22Rv1 (cell line): Measurements from ENCODE around the gene RDM1.

ENCODE experiments used
- H3K27ac ChIP-seq: fragments of 450-650 bp; 2 replicates; pipeline ENCODE4 v1.5.1; 2017
- CTCF ChIP-seq: fragments of 450-650 bp; IDR thresholded peaks from 2 replicates; pipeline ENCODE4 v1.5.1; 2017; ENCODE audit warnings: mild to moderate bottlenecking
- ZFX ChIP-seq: fragments of 450-650 bp; IDR thresholded peaks from 2 replicates; pipeline ENCODE4 v1.6.1; 2017; ENCODE audit warnings: antibody characterized with exemption, borderline replicate concordance

RDM1 gene

GRCh38 chr17:35930211-35931065, at the start of gene RDM1:
RDM1 (minus strand) TSS chr17:35930773; CDS start chr17:35930727, 46 bp downstream.
- no peak for TF ChIP-seq CTCF
- TF ChIP-seq ZFX = no peak
- peak within 1 kb of the TSS; percentile 49 for H3K27ac ChIP-seq

- no peak for TF ChIP-seq ZFX
- no peak for TF ChIP-seq CTCF
- no peak overlapping the region for H3K27ac ChIP-seq
Measured at GRCh38 chr17:35978346-35978745, 47.8 kb upstream of the RDM1 start.

GRCh38 chr17:35977509-35977908, 46.9 kb upstream of the RDM1 start:
- no peak overlapping the region for H3K27ac ChIP-seq
- TF ChIP-seq ZFX (no peak), CTCF (no peak)

GRCh38 chr17:35973333-35974260, 43.0 kb upstream of the RDM1 start:
- H3K27ac ChIP-seq = no peak overlapping the region
- no peak for TF ChIP-seq ZFX
- TF ChIP-seq CTCF = no peak

- TF ChIP-seq CTCF = no peak
- no peak for TF ChIP-seq ZFX
- H3K27ac ChIP-seq = no peak overlapping the region
Measured at GRCh38 chr17:35972945-35973332, 42.4 kb upstream of the RDM1 start.

- no peak overlapping the region for H3K27ac ChIP-seq
- no peak for TF ChIP-seq ZFX
Measured at GRCh38 chr17:35972535-35972934, 42.0 kb upstream of the RDM1 start.

- TF ChIP-seq CTCF (no peak), ZFX (no peak)
- H3K27ac ChIP-seq = no peak overlapping the region
Measured at GRCh38 chr17:35972066-35972465, 41.5 kb upstream of the RDM1 start.
